ENCODE data around the gene ZNF521.

ZNF521 gene

GRCh38 chr18:25351777-25352628, at the start of gene ZNF521:
Gene ZNF521, minus strand, starts transcription at chr18:25352166. Its CDS starts 1,220 bp downstream, at chr18:25350946.
- no peak for DNase-seq (ENCODE audit: low read depth, low spot score)

GRCh38 chr18:25399554-25399953, 47.6 kb upstream of the ZNF521 start:
- DNase-seq (ENCODE audit: low read depth, low spot score), result no peak

- no peak for DNase-seq (ENCODE audit: low read depth, low spot score)
Measured at GRCh38 chr18:25392192-25392591, 40.2 kb upstream of the ZNF521 start.

GRCh38 chr18:25373432-25374179, 21.6 kb upstream of the ZNF521 start:
- DNase-seq (ENCODE audit: low read depth, low spot score), result no peak

GRCh38 chr18:25370391-25370790, 18.4 kb upstream of the ZNF521 start:
- no peak for DNase-seq (ENCODE audit: low read depth, low spot score)

- DNase-seq (ENCODE audit: low read depth, low spot score), result no peak
Measured at GRCh38 chr18:25365242-25365641, 13.3 kb upstream of the ZNF521 start.

GRCh38 chr18:25364732-25365131, 12.8 kb upstream of the ZNF521 start:
- DNase-seq (ENCODE audit: low read depth, low spot score), result no peak

GRCh38 chr18:25360301-25360899, 8.4 kb upstream of the ZNF521 start:
- no peak for DNase-seq (ENCODE audit: low read depth, low spot score)

GRCh38 chr18:25353080-25353479, 1.1 kb upstream of the ZNF521 start:
- no peak for DNase-seq (ENCODE audit: low read depth, low spot score)

GRCh38 chr18:25352629-25353005, 651 bp upstream of the ZNF521 start:
- no peak for DNase-seq (ENCODE audit: low read depth, low spot score)

- DNase-seq (ENCODE audit: low read depth, low spot score), result no peak
Measured at GRCh38 chr18:25351280-25351775, 638 bp downstream of the ZNF521 start.

GRCh38 chr18:25350489-25351251, 1.3 kb downstream of the ZNF521 start:
- no peak for DNase-seq (ENCODE audit: low read depth, low spot score)

GRCh38 chr18:25349926-25350487, 2.0 kb downstream of the ZNF521 start:
- no peak for DNase-seq (ENCODE audit: low read depth, low spot score)

GRCh38 chr18:25349131-25349925, 2.6 kb downstream of the ZNF521 start:
- DNase-seq (ENCODE audit: low read depth, low spot score), result no peak

GRCh38 chr18:25348386-25349130, 3.4 kb downstream of the ZNF521 start:
- no peak for DNase-seq (ENCODE audit: low read depth, low spot score)

GRCh38 chr18:25346561-25346960, 5.4 kb downstream of the ZNF521 start:
- no peak for DNase-seq (ENCODE audit: low read depth, low spot score)

- DNase-seq (ENCODE audit: low read depth, low spot score), result no peak
Measured at GRCh38 chr18:25345081-25345866, 6.7 kb downstream of the ZNF521 start.

- DNase-seq (ENCODE audit: low read depth, low spot score), result no peak
Measured at GRCh38 chr18:25341831-25342230, 10.1 kb downstream of the ZNF521 start.

- no peak for DNase-seq (ENCODE audit: low read depth, low spot score)
Measured at GRCh38 chr18:25340762-25341161, 11.2 kb downstream of the ZNF521 start.

Measured in activated CD4-positive, CD25-positive, alpha-beta regulatory T cell treated with anti-CD3 and anti-CD28 coated beads, Interleukin-2, amount 50 U/mL, for 16 hours (primary cell).